BE2C (cell line): Measurements from ENCODE around the gene RIBC2.

Experiments
- DNase-seq: peaks from one replicate; pipeline ENCODE4 v3.0.0-alpha.2; 2020
- H3K27me3 ChIP-seq: fragments of 250-450 bp; sonication (Bioruptor Pico); 2 replicates; pipeline ENCODE4 v1.5.1; 2020; ENCODE audit warnings: mild to moderate bottlenecking
- H3K36me3 ChIP-seq: fragments of 250-450 bp; sonication (Bioruptor Pico); 2 replicates; pipeline ENCODE4 v1.5.1; 2020; ENCODE audit warnings: mild to moderate bottlenecking
- H3K4me1 ChIP-seq: fragments of 250-450 bp; sonication (Bioruptor Pico); 2 replicates; pipeline ENCODE4 v1.5.1; 2020
- H3K4me3 ChIP-seq: 2 replicates; pipeline ENCODE4 v1.5.1; 2011; ENCODE audit warnings: low read depth, low read length
- H3K9me3 ChIP-seq: fragments of 250-450 bp; sonication (Bioruptor Pico); 2 replicates; pipeline ENCODE4 v1.5.1; 2020
- TF ChIP-seq, protein P1 (sequence below): IDR thresholded peaks from 2 replicates; pipeline ENCODE4 v1.5.1; 2012; ENCODE audit warnings: mild to moderate bottlenecking, low read depth, low read length

The RIBC2 gene

DNA sequence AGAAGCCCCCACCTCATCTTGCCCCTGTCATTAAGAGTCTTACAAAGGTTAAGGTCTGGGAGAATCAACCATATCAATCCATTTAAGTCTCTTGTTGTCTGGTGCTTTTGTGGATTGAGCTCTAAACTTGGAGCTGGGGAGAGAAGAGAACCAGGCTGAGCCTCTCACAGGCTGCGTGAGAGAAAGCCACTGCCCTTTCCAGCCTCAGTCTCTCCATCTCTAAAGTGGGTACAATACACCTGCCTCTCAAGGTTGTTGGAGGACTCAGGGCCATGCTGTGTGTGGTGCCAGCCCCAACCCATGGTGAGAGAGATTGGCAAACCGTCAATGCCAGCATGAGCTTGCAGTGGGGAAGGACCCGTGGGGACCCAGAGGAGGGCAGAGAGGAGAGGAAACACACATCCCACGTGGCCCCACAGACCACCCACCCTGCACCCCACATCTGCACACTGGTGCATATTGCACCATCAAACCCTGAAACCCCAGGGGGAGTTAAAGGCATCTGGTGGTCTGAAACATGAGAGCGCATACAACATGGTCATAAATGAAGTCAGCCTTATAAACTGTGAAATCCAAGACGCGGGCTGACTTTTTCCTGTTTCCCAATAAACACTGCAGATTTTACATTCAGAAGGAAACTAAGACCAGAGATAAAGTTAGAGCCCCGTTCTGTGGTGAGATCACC lies 61.7 kb downstream of the RIBC2 start:
- no peaks in the 10 kb centered on the region for H3K27me3 ChIP-seq
- H3K4me3 ChIP-seq: no peak overlapping the region
- TF ChIP-seq, protein P1, sequence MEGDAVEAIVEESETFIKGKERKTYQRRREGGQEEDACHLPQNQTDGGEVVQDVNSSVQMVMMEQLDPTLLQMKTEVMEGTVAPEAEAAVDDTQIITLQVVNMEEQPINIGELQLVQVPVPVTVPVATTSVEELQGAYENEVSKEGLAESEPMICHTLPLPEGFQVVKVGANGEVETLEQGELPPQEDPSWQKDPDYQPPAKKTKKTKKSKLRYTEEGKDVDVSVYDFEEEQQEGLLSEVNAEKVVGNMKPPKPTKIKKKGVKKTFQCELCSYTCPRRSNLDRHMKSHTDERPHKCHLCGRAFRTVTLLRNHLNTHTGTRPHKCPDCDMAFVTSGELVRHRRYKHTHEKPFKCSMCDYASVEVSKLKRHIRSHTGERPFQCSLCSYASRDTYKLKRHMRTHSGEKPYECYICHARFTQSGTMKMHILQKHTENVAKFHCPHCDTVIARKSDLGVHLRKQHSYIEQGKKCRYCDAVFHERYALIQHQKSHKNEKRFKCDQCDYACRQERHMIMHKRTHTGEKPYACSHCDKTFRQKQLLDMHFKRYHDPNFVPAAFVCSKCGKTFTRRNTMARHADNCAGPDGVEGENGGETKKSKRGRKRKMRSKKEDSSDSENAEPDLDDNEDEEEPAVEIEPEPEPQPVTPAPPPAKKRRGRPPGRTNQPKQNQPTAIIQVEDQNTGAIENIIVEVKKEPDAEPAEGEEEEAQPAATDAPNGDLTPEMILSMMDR: no peak
- H3K4me1 ChIP-seq: no peaks in the 10 kb centered on the region
- no peaks in the 10 kb centered on the region for H3K9me3 ChIP-seq
- H3K36me3 ChIP-seq: no peaks in the 10 kb centered on the region
- DNase-seq: no peak

DNA sequence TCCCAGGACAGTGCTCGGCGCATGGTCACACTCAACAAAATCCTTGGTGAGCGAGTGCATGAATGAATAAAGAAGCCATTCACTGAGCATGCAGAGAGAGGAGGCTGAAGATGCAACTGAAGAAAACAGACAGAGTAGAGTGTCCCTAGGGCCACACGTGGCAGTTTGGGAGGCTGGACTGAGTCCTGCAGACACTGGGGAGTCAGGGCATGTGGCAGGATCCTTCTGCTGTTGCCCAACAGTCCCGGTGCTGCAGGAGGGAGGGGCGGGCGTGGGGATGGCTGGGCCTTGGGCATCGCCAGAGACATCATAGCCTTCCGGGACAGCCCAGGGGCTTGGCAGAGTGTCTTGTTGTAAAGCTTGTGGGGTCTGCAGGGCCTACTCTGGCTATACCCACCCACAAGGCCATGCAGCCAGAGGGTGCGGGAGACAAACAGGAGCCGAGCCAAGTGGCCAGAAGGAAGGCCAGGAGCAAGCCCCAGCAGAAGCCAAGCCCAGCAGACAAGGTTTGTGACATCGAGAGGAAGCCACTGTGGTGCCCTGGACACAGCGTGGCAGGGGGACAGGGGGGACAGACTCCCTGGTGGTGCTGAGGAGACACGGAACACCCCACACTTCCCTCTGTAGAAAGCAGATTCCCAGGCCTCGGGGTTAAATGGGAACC lies 62.5 kb downstream of the RIBC2 start:
- H3K4me1 ChIP-seq: no peaks in the 10 kb centered on the region

DNA sequence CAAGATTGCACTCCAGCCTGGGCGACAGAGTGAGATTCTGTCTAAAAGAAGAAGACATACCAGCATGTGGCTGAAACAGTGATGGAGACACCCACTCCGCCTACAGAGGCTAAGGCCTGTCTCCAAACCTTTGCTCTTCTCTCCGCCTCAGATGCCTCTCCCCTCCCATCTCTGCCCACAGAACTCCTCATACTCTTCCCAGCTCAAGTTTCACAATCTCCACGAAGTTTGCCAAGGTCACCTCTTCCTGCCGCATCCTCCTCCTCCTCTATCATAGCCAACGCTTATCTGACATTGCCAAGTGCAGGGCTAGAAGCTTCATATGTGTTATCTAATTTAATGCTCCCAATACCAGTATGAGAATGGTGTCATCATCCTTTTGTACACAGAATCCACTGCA lies 63.3 kb downstream of the RIBC2 start:
- Histone ChIP-seq H3K36me3 (no peaks in the 10 kb centered on the region), H3K27me3 (no peaks in the 10 kb centered on the region), H3K9me3 (no peaks in the 10 kb centered on the region), H3K4me3 (no peak overlapping the region), H3K4me1 (no peaks in the 10 kb centered on the region)
- DNase-seq: no peak
- TF ChIP-seq, protein P1: no peak

More for the DNA sequence above, 62.5 kb downstream of the RIBC2 start:
- Histone ChIP-seq H3K36me3 (no peaks in the 10 kb centered on the region), H3K4me3 (no peak overlapping the region), H3K27me3 (no peaks in the 10 kb centered on the region), H3K9me3 (no peaks in the 10 kb centered on the region)
- TF ChIP-seq, protein P1: no peak
- no peak for DNase-seq

DNA sequence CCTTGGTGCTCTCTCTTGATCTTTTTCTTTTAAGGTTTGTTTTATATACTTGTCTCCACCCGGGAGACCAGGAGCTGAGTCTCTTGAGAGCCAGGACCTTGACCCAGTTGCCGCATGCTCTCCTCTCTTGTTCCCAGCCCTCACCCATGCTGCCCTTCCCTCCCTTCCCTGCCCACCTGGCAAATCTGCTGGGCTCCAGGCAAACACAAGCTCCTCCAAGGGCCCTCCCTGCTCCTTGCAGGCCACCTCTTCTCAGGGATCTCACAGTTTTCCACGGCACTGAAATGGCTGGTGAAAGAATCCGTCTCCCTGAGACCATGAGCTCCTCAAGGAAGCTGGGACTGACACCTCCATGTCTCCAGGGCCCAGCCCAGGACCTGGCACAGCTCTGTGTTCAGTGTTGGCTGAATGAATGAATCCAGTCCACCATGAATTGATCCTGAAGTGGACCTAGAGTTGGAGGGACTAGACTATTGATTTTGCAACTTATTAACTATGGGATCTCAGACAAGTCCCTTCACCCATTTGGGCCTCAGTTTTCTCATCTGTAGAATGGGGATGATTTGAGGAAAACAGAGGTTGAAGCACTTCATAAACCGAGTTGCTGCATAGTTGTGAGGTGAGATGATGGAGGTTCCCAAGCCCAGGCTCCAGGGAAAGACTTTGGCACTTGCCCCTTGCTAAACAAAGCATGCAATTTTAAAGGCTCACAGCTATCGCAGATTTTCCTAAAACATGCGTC lies 64.0 kb downstream of the RIBC2 start:
- TF ChIP-seq, protein P1: no peak
- Histone ChIP-seq H3K9me3 (no peaks in the 10 kb centered on the region), H3K4me3 (no peak overlapping the region), H3K27me3 (no peaks in the 10 kb centered on the region), H3K4me1 (no peaks in the 10 kb centered on the region), H3K36me3 (no peaks in the 10 kb centered on the region)
- DNase-seq: no peak

DNA sequence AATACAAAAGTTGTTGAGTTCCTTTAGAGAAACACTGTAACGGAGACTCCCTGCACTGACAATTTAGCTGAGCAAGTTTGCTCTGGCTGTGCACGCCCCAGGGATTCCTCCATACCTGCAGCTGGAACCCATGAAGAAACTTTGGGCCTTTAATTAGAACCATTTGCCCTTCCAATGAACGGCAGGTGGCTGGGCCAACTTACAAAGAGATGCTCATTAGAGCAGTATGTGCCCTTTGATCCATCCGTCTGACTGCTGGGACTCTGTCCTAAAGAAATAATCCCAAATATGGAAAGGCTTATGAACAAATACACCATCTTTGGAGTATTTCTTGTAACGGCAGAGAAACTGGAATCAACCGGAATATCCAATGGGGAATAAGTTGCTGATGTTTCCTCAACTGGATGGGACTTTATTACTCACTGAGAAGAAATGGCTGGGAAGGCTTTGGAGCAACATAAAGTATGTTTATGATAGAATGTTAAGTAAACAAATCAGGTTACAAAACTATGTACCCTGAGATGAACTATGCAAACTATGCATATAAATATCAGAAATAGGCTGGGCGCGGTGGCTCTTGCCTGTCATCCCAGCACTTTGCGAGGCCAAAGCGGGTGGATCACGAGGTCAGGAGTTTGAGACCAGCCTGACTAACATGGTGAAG lies 64.7 kb downstream of the RIBC2 start:
- Histone ChIP-seq H3K36me3 (no peaks in the 10 kb centered on the region), H3K9me3 (no peaks in the 10 kb centered on the region), H3K27me3 (no peaks in the 10 kb centered on the region), H3K4me3 (no peak overlapping the region), H3K4me1 (no peaks in the 10 kb centered on the region)
- TF ChIP-seq, protein P1: no peak
- DNase-seq: no peak
